Peyer's patch (tissue), 4 donors: Measurements from ENCODE around the gene NCKAP5L. TPM values are rescaled to one million over a fixed set of nuclear protein-coding genes. Genes with fewer than 3 reads are reported as not detected.

Experiments
- DNase-seq, 3 donors: peaks; one replicate each; pipeline ENCODE4 v3.0.0-alpha.2; 2017 to 2019
- H3K27ac ChIP-seq, 4 donors: fragments of 200-600 bp; sonication (generic); one replicate each; pipeline ENCODE4 v1.5.1; 2016 to 2019
- H3K27me3 ChIP-seq, 2 donors: fragments of 200-600 bp; sonication (generic); one replicate each; pipeline ENCODE4 v1.5.1; 2019
- H3K36me3 ChIP-seq, 3 donors: fragments of 200-600 bp; sonication (generic); one replicate each; pipeline ENCODE4 v1.5.1; 2016 to 2019
- H3K4me1 ChIP-seq, 4 donors: fragments of 200-600 bp; sonication (generic); one replicate each; pipeline ENCODE4 v1.5.1; 2016 to 2019
- H3K4me3 ChIP-seq, 4 donors: fragments of 200-600 bp; sonication (generic); 1 replicate in 3 of 4; 2 replicates in 1 of 4; pipeline ENCODE4 v1.5.1; 2016 to 2019; ENCODE audit warnings: mild to moderate bottlenecking in 1 of 4
- H3K9me3 ChIP-seq, 4 donors: fragments of 200-600 bp; sonication (generic); one replicate each; pipeline ENCODE4 v1.5.1; 2016 to 2019; ENCODE audit warnings: mild to moderate bottlenecking in 1 of 4
- POLR2A ChIP-seq, 2 donors: fragments of 450-650 bp; IDR thresholded peaks; one replicate each; pipeline ENCODE4 v1.5.1; 2017; ENCODE audit warnings: antibody characterized with exemption in 2 of 2, mild to moderate bottlenecking in 2 of 2, moderate library complexity in 2 of 2
- total RNA-seq, 4 donors: library from RNA; depleted of rRNA; stranded (reverse); fragments of >200 nt; gene quantifications; one replicate each; pipeline ENCODE4 v1.1.0, GENCODE V29; 2016
- TF ChIP-seq, protein P1 (sequence below), 6 experiments: fragments of 450-650 bp in 4 of 6; fragments of 200-600 bp in 2 of 6; sonication (generic) in 1 of 6; IDR thresholded peaks; one replicate each; pipeline ENCODE4 v1.5.1; 2017 to 2019; ENCODE audit warnings: antibody characterized with exemption in 6 of 6, mild to moderate bottlenecking in 3 of 6, moderate library complexity in 1 of 6

Gene NCKAP5L
- total RNA-seq, 4 donors from 2014 or later: 3.3 to 16.5 (median 7.5) TPM

DNA sequence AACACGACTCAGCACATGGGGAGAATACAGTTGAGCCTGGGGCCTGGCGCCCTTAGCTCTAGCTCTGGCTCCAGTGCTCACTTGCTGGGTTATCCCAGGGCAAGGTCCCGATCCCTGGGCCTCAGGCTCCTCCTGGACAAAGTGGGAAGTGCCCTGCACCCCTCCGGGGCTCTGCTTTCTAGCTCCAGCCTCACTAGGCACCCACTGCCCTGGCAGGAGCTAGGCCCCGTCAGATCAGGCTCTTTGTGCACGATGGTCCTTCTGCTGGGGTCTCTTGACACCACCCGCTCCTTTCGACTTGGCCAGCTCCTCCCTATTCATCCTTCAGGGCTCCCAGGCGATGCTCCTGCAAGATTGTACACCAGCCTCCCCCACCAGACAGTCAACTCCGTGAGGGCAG is 23.4 kb downstream of the NCKAP5L start:
- TF ChIP-seq POLR2A (IDR thresholded peaks at IDR 0.05): no peak
- TF ChIP-seq, protein P1, sequence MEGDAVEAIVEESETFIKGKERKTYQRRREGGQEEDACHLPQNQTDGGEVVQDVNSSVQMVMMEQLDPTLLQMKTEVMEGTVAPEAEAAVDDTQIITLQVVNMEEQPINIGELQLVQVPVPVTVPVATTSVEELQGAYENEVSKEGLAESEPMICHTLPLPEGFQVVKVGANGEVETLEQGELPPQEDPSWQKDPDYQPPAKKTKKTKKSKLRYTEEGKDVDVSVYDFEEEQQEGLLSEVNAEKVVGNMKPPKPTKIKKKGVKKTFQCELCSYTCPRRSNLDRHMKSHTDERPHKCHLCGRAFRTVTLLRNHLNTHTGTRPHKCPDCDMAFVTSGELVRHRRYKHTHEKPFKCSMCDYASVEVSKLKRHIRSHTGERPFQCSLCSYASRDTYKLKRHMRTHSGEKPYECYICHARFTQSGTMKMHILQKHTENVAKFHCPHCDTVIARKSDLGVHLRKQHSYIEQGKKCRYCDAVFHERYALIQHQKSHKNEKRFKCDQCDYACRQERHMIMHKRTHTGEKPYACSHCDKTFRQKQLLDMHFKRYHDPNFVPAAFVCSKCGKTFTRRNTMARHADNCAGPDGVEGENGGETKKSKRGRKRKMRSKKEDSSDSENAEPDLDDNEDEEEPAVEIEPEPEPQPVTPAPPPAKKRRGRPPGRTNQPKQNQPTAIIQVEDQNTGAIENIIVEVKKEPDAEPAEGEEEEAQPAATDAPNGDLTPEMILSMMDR (IDR thresholded peaks at IDR 0.05): no peak
- H3K9me3 ChIP-seq: no peaks in the 10 kb centered on the region
- no peaks in the 10 kb centered on the region for H3K27me3 ChIP-seq
- no peak overlapping the region for H3K27ac ChIP-seq
- DNase-seq: no peak
- H3K36me3 ChIP-seq: peaks cover 0 to 19% (median 0%) of the 10 kb centered on the region in 3 donors
- H3K4me1 ChIP-seq: peaks cover 0 to 10% (median 0%) of the 10 kb centered on the region in 4 donors
- H3K4me3 ChIP-seq: no peak overlapping the region

- DNase-seq: no peak
- Histone ChIP-seq H3K36me3 (peaks cover 0 to 26% (median 0%) of the 10 kb centered on the region in 3 donors), H3K27ac (no peak overlapping the region), H3K27me3 (no peaks in the 10 kb centered on the region), H3K9me3 (no peaks in the 10 kb centered on the region), H3K4me3 (no peak overlapping the region), H3K4me1 (peaks cover 0 to under 1% (median 0%) of the 10 kb centered on the region in 4 donors)
- TF ChIP-seq, protein P1 (IDR thresholded peaks at IDR 0.05): no peak
- TF ChIP-seq POLR2A (IDR thresholded peaks at IDR 0.05): no peak
Measured at GRCh38 chr12:49803693-49804450, 24.3 kb downstream of the NCKAP5L start.

DNA sequence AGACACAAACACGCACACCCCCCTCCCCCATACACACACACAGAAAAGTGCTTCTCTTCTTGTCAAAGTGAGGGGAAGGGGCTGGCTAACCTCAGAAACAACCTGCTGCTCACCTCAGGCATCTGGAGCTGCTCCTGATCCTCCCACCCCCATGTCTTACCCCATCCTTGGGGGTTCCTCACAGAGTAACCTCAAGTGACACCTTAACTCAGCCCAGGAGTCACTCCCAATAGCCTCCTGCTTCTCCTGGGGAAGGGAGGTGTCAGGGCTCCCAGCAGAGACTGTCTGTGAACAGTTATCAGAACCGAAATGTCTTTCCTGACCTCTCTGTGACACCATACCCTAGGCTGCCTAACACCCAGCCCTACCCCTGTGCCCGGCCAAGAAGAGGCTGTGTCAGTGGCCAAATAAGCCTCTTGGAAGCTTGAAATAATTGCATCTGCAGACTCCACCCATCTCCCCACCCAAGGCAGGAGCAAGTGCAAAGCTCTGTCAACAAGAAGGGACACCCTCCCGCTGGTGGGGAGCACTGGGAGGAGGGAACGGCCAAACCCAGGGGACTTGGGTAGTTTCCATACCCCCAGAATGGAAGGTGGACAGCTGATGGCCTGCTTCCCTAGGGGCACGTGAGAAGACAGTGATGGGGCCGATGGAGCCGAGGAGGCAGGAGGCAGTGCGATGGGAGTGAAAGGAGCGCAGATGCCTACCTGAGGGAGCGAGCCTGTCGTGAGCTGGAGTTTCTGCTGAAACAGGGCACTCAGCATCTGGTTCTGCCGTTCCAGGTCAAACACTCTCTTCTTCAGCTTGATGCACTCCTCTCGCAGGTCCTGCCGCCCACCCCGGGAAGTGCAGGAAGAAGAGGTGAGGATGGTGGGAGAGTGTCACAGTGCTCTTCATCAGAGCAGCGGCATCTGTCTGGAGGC is 26.8 kb downstream of the NCKAP5L start:
- Histone ChIP-seq H3K27me3 (no peaks in the 10 kb centered on the region), H3K36me3 (peaks cover 0 to 49% (median 0%) of the 10 kb centered on the region in 3 donors), H3K9me3 (no peaks in the 10 kb centered on the region), H3K4me1 (no peaks in the 10 kb centered on the region), H3K27ac (no peak overlapping the region), H3K4me3 (no peak overlapping the region)
- DNase-seq: no peak
- no peak for TF ChIP-seq POLR2A (IDR thresholded peaks at IDR 0.05)
- TF ChIP-seq, protein P1 (IDR thresholded peaks at IDR 0.05): no peak

DNA sequence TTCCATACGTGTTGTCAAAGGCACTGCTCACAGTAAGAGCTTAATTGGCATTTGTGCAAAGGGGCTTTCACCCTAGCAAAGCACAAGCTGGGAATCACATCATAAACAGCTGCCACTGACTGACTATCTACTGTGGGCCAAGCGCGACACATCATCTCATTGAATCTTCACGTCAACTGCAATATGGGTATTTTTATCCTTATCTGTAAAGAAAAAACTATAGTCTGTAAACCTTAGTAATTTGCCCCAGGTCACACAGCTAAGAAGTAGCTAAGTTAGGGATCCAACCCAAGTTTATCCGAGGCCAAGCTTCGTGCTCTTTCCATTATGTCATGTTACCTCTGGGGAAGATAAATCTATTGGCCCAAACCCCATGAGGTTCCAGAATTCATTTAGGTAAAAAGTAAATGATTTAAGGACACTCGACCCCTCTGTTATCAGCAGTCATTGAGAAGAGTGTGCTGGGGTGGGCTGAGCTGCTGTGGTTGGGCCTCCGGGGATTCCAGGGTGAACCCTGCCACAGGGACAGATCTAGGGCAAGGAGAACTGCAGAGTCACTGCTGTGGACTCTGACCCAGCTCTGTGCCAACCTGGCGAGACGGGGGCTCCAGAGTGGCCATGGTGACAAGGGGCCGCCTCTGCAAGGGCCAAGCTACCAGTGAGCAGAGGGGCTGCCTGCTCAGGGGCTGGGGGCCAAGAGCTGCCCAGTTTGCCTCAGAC is 27.6 kb downstream of the NCKAP5L start:
- Histone ChIP-seq H3K4me3 (no peak overlapping the region), H3K27ac (no peak overlapping the region), H3K36me3 (peaks cover 0 to 49% (median 0%) of the 10 kb centered on the region in 3 donors), H3K9me3 (no peaks in the 10 kb centered on the region), H3K27me3 (no peaks in the 10 kb centered on the region), H3K4me1 (no peaks in the 10 kb centered on the region)
- no peak for DNase-seq
- TF ChIP-seq POLR2A (IDR thresholded peaks at IDR 0.05): no peak
- TF ChIP-seq, protein P1 (IDR thresholded peaks at IDR 0.05): no peak

GRCh38 chr12:49798934-49799333 is 29.3 kb downstream of the NCKAP5L start:
- no peak for DNase-seq
- Histone ChIP-seq H3K36me3 (peaks cover 0 to 42% (median 0%) of the 10 kb centered on the region in 3 donors), H3K27ac (no peak overlapping the region), H3K27me3 (no peaks in the 10 kb centered on the region), H3K4me3 (no peak overlapping the region), H3K4me1 (no peaks in the 10 kb centered on the region), H3K9me3 (no peaks in the 10 kb centered on the region)
- TF ChIP-seq POLR2A (IDR thresholded peaks at IDR 0.05): no peak
- TF ChIP-seq, protein P1 (IDR thresholded peaks at IDR 0.05): no peak
